Uterus (tissue), 4 donors: Measurements from ENCODE around the gene NRG3. TPM values are rescaled to one million over a fixed set of nuclear protein-coding genes. Genes with fewer than 3 reads are reported as not detected.

Source experiments
- DNase-seq, 2 donors: peaks; one replicate each; pipeline ENCODE4 v3.0.0-alpha.2; 2019 to 2020
- H3K27ac ChIP-seq, 2 donors: fragments of 200-600 bp; sonication (generic); 1 replicate in 1 of 2; 2 replicates in 1 of 2; pipeline ENCODE4 v1.5.1; 2016 to 2018
- H3K27me3 ChIP-seq, 2 donors: fragments of 200-600 bp; sonication (generic); one replicate each; pipeline ENCODE4 v1.5.1; 2018 to 2019; ENCODE audit warnings: control low read depth in 1 of 2
- H3K36me3 ChIP-seq, 2 donors: fragments of 200-600 bp; sonication (generic); one replicate each; pipeline ENCODE4 v1.5.1; 2019; ENCODE audit warnings: control low read depth in 1 of 2
- H3K4me1 ChIP-seq, 2 donors: fragments of 200-600 bp; sonication (generic); one replicate each; pipeline ENCODE4 v1.5.1; 2018 to 2019; ENCODE audit warnings: control low read depth in 1 of 2
- H3K4me3 ChIP-seq, 2 donors: fragments of 200-600 bp; sonication (generic); 1 replicate in 1 of 2; 2 replicates in 1 of 2; pipeline ENCODE4 v1.5.1; 2018 to 2019; ENCODE audit warnings: mild to moderate bottlenecking in 1 of 2
- H3K9me3 ChIP-seq, 2 donors: fragments of 200-600 bp; sonication (generic); one replicate each; pipeline ENCODE4 v1.5.1; 2019; ENCODE audit warnings: control low read depth in 1 of 2
- POLR2A ChIP-seq, 2 donors: fragments of 450-650 bp; IDR thresholded peaks; one replicate each; pipeline ENCODE4 v1.6.1; 2016; ENCODE audit warnings: antibody characterized with exemption in 2 of 2, mild to moderate bottlenecking in 1 of 2, moderate library complexity in 1 of 2
- intact Hi-C: fragments of 100-400 bp; cut with DNase I; formaldehyde crosslinking; loops from one replicate; pipeline ENCODE4 v1.15.1; 2023; ENCODE audit warnings: low total_unique reads
- small RNA-seq: library from RNA; depleted of rRNA; stranded (forward); fragments of <200 nt; gene quantifications from one replicate; pipeline ENCODE3, GENCODE V24; 2016
- total RNA-seq, 4 donors: library from RNA; depleted of rRNA in 3 of 4; stranded (reverse); fragments of >200 nt in 3 of 4; gene quantifications; one replicate each; pipeline versions ENCODE4 v1.1.0 to v1.2.4, GENCODE V29; 2014 to 2023
- TF ChIP-seq, protein P1 (sequence below), 4 experiments: fragments of 200-600 bp in 2 of 4; fragments of 450-650 bp in 2 of 4; sonication (generic) in 2 of 4; IDR thresholded peaks; one replicate each; pipeline ENCODE4 v1.5.1; 2016 to 2019; ENCODE audit warnings: antibody characterized with exemption in 4 of 4, mild to moderate bottlenecking in 2 of 4, moderate library complexity in 1 of 4
- donor health status: DM: yes; HTN: yes; CAD: no.

NRG3 gene
- total RNA-seq, 4 donors from 2014 or later: 0.27 to 1.0 TPM; not detected in 2

- TF ChIP-seq, protein P1, sequence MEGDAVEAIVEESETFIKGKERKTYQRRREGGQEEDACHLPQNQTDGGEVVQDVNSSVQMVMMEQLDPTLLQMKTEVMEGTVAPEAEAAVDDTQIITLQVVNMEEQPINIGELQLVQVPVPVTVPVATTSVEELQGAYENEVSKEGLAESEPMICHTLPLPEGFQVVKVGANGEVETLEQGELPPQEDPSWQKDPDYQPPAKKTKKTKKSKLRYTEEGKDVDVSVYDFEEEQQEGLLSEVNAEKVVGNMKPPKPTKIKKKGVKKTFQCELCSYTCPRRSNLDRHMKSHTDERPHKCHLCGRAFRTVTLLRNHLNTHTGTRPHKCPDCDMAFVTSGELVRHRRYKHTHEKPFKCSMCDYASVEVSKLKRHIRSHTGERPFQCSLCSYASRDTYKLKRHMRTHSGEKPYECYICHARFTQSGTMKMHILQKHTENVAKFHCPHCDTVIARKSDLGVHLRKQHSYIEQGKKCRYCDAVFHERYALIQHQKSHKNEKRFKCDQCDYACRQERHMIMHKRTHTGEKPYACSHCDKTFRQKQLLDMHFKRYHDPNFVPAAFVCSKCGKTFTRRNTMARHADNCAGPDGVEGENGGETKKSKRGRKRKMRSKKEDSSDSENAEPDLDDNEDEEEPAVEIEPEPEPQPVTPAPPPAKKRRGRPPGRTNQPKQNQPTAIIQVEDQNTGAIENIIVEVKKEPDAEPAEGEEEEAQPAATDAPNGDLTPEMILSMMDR (IDR thresholded peaks at IDR 0.05): no peak
- no peak for TF ChIP-seq POLR2A (IDR thresholded peaks at IDR 0.05)
- Histone ChIP-seq H3K4me1 (no peaks in the 10 kb centered on the region), H3K36me3 (no peaks in the 10 kb centered on the region), H3K9me3 (no peaks in the 10 kb centered on the region), H3K27me3 (no peaks in the 10 kb centered on the region), H3K27ac (no peak overlapping the region), H3K4me3 (no peak overlapping the region)
- DNase-seq: no peak
- intact Hi-C loops: no loop called here
Observed at GRCh38 chr10:83017076-83017867, 1142.3 kb downstream of the NRG3 start.

DNA sequence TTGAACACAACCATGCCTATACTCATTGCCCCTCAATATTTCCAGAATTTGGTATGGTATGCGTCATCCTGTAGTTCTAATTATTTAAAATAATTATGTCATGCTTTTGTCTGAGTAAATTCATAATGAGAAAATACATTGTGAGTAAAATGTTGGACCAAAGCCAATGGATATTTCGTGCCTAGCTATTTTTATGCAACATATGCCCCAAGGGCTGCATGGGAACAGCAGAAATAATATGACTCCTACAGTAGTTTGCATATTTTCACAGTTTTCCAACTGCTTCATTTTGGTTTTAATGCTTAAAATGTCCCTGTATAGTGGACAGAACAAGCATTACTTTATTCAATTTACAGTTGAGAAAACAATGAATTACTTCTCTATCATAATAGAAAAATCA is 1148.7 kb downstream of the NRG3 start:
- Histone ChIP-seq H3K9me3 (no peaks in the 10 kb centered on the region), H3K36me3 (no peaks in the 10 kb centered on the region), H3K4me3 (no peak overlapping the region), H3K27ac (no peak overlapping the region), H3K4me1 (no peaks in the 10 kb centered on the region), H3K27me3 (no peaks in the 10 kb centered on the region)
- intact Hi-C loops: no loop called here
- no peak for TF ChIP-seq POLR2A (IDR thresholded peaks at IDR 0.05)
- TF ChIP-seq, protein P1 (IDR thresholded peaks at IDR 0.05): no peak
- DNase-seq: no peak

Small RNA genes lying within 50 kb of the gene (small RNA-seq; reads per million reads assigned to genes)
- not detected for gene RNU6-441P
